Measurements from ENCODE around the gene TPSG1. TPM values are rescaled to one million over a fixed set of nuclear protein-coding genes. Genes with fewer than 3 reads are reported as not detected.

The TPSG1 gene
- total and polyA plus RNA-seq, 2 experiments from 2014 or later: 0.81 TPM; not detected in 1

- H3K9me2 ChIP-seq (ENCODE audit: insufficient read depth): no peaks in the 10 kb centered on the region
- H3K36me3 Mint-ChIP-seq (ENCODE audit: low read depth): 0 out of 3 replicates have a peak, but pooled peaks cover 3% of the 10 kb centered on the region
- H4K20me1 ChIP-seq (replicated peaks; ENCODE audit: insufficient read depth): no peaks in the 10 kb centered on the region
- H3K9me3 Mint-ChIP-seq: no peaks in the 10 kb centered on the region
- no peaks in the 10 kb centered on the region for H3K4me1 ChIP-seq (ENCODE audit: insufficient read depth)
- no peaks in the 10 kb centered on the region for H3F3A ChIP-seq (replicated peaks; ENCODE audit: low read depth)
- no peaks in the 10 kb centered on the region for H3K4me1 Mint-ChIP-seq
- H3K27me3 ChIP-seq (ENCODE audit: insufficient read depth): no peaks in the 10 kb centered on the region
- H3K79me2 ChIP-seq (replicated peaks; ENCODE audit: insufficient read depth): no peaks in the 10 kb centered on the region
- no peak overlapping the region for H3K4me3 Mint-ChIP-seq
- H3K27ac Mint-ChIP-seq: no peak overlapping the region
- H3K36me3 ChIP-seq (ENCODE audit: insufficient read depth): no peaks in the 10 kb centered on the region
- H3K27ac ChIP-seq (ENCODE audit: low read depth): no peak overlapping the region
- TF ChIP-seq EZH2 (IDR thresholded peaks at IDR 0.05; ENCODE audit: low read depth, unreplicated experiment) (no peak), REST (IDR thresholded peaks at IDR 0.05; ENCODE audit: unreplicated experiment) (no peak), ZNF114 (CRISPR knock-in tag; IDR thresholded peaks at IDR 0.05) (no peak), ZNF331 (CRISPR knock-in tag; IDR thresholded peaks at IDR 0.05; ENCODE audit: low read depth) (no peak), CTCF (conservative IDR thresholded peaks at IDR 0.05; ENCODE audit: low read depth in 2 of 2) (no peak), CREB1 (CRISPR knock-in tag; IDR thresholded peaks at IDR 0.05; ENCODE audit: low read depth) (no peak), POLR2AphosphoS5 (IDR thresholded peaks at IDR 0.05; ENCODE audit: low read depth) (no peak), ETS1 (IDR thresholded peaks at IDR 0.05) (no peak), STAT1 (IDR thresholded peaks at IDR 0.05; ENCODE audit: unreplicated experiment) (no peak), JUNB (IDR thresholded peaks at IDR 0.05; ENCODE audit: unreplicated experiment) (no peak), EZH2phosphoT487 (IDR thresholded peaks at IDR 0.05; ENCODE audit: unreplicated experiment) (no peak), ZNF462 (CRISPR knock-in tag; IDR thresholded peaks at IDR 0.05) (no peak), NANOG (IDR thresholded peaks at IDR 0.05; ENCODE audit: borderline replicate concordance) (no peak)
- no peak overlapping the region for H3K4me2 ChIP-seq
- H2AFZ ChIP-seq: no peak overlapping the region
- H3K27me3 Mint-ChIP-seq (ENCODE audit: insufficient read depth, low read depth, poor library complexity): peaks cover 15% of the 10 kb centered on the region
- no peak for ATAC-seq
- no peak for DNase-seq (ENCODE audit: low spot score)
- no peak overlapping the region for H3K4me3 ChIP-seq
Measured at GRCh38 chr16:1209081-1209480, 16.0 kb downstream of the TPSG1 start.

Data from GM23338 (cell line).